Panc1 (cell line): ENCODE results near the gene ATRNL1. TPM values are rescaled to one million over a fixed set of nuclear protein-coding genes. Genes with fewer than 3 reads are reported as not detected.
A peak's percentile ranks its signal among the peaks of the same experiment; 100 is the strongest.
"Not testable (repeated sequence)": the region's sequence is repeated elsewhere in the genome, so short reads cannot be mapped to it uniquely, and the experiment has no call there.

Experiments
- ATAC-seq: fragments of 200-7000 bp; cut with Tn5 transposase; 2 replicates; pipeline ENCODE4 v1.9.1; 2020; ENCODE audit warnings: mild to moderate bottlenecking, moderate library complexity
- BruUV-seq: library from RNA; stranded (reverse); fragments of 400-500 nt; replicated peaks from 2 replicates; lab custom pipeline; 2021; lab: Mats Ljungman, UMichigan
- CTCF ChIA-PET: fragments of 300-600 bp; sonication (Branson Sonifier 250); formaldehyde crosslinking; loops from one replicate; lab custom pipeline; 2022; ENCODE audit warnings: antibody characterized with exemption; lab: Charles Lee
- POLR2A ChIA-PET: fragments of 300-600 bp; sonication (Branson Sonifier 250); formaldehyde crosslinking; loops from one replicate; lab custom pipeline; 2022; ENCODE audit warnings: antibody characterized with exemption; lab: Charles Lee
- DNase-seq: peaks from one replicate; pipeline ENCODE4 v3.0.0-alpha.2; 2010; ENCODE audit warnings: low read depth, low spot score
- H3K27ac ChIP-seq: 2 replicates; pipeline ENCODE4 v1.5.1; 2011; ENCODE audit warnings: mild to moderate bottlenecking, low read length, inconsistent platforms
- H3K27me3 ChIP-seq: fragments of 200-500 bp; sonication (Bioruptor generic); 2 replicates; pipeline ENCODE4 v1.6.0; 2014; ENCODE audit warnings: low read length, inconsistent platforms; ENCODE audit not compliant: control insufficient read depth, insufficient read depth
- H3K36me3 ChIP-seq: fragments of 200-500 bp; sonication (Bioruptor generic); 2 replicates; pipeline ENCODE4 v1.5.1; 2014; ENCODE audit warnings: inconsistent platforms, mild to moderate bottlenecking, low read length, moderate library complexity; ENCODE audit not compliant: control insufficient read depth, insufficient read depth
- H3K4me1 ChIP-seq: 2 replicates; pipeline ENCODE4 v1.5.1; 2011; ENCODE audit warnings: inconsistent platforms, mild to moderate bottlenecking, low read length, moderate library complexity; ENCODE audit not compliant: control insufficient read depth, insufficient read depth
- H3K4me3 ChIP-seq, 2 experiments: 2 replicates each; pipeline ENCODE4 v1.5.1; 2011 to 2012; ENCODE audit warnings: low read depth in 2 of 2, low read length in 2 of 2, mild to moderate bottlenecking in 2 of 2, inconsistent platforms in 1 of 2, moderate library complexity in 1 of 2
- H3K9me3 ChIP-seq: fragments of 200-500 bp; sonication (Bioruptor generic); 2 replicates; pipeline ENCODE4 v1.5.1; 2014; ENCODE audit warnings: low read depth, mild to moderate bottlenecking, inconsistent platforms, low read length, moderate library complexity; ENCODE audit not compliant: control insufficient read depth, insufficient read depth
- POLR2AphosphoS5 ChIP-seq: IDR thresholded peaks from 2 replicates; pipeline ENCODE4 v1.6.1; 2012; ENCODE audit warnings: mild to moderate bottlenecking, low read depth, low read length, moderate library complexity
- SIN3A ChIP-seq: IDR thresholded peaks from 2 replicates; pipeline ENCODE4 v1.6.1; 2012; ENCODE audit warnings: low read depth, mild to moderate bottlenecking, low read length, moderate library complexity, borderline replicate concordance; ENCODE audit not compliant: insufficient read depth
- TCF7L2 ChIP-seq: IDR thresholded peaks from 2 replicates; pipeline ENCODE4 v1.6.1; 2011; ENCODE audit warnings: mild to moderate bottlenecking, low read depth, low read length, inconsistent platforms
- in situ Hi-C: cut with HindIII; loops from 2 replicates; pipeline ENCODE4 v1.10.0; 2016; ENCODE audit warnings: low sequenced_read_pairs, low pct_unique_long_range_greater_than_20kb
- intact Hi-C: fragments of 100-400 bp; cut with micrococcal nuclease; formaldehyde crosslinking; loops from one replicate; pipeline ENCODE4 v1.10.0; 2022; ENCODE audit not compliant: unreplicated experiment
- total RNA-seq: library from RNA; stranded (reverse); gene quantifications from one replicate; pipeline ENCODE4 v1.2.1, GENCODE V29; 2021; ENCODE audit not compliant: unreplicated experiment
- TF ChIP-seq, protein P1 (sequence below), 2 experiments: IDR thresholded peaks; 2 replicates each; pipeline ENCODE4 v1.6.1; 2011 to 2012; ENCODE audit warnings: low read depth in 2 of 2, control low read depth in 1 of 2, low read length in 1 of 2, mild to moderate bottlenecking in 1 of 2, moderate library complexity in 1 of 2; ENCODE audit not compliant: insufficient read depth in 1 of 2
- TF ChIP-seq, protein P2 (sequence below): fragments of 450-650 bp; IDR thresholded peaks from 2 replicates; pipeline ENCODE4 v1.5.1; 2017; ENCODE audit warnings: mild to moderate bottlenecking

Gene ATRNL1
- total RNA-seq, 1 experiment from 2014 or later = 17.1 TPM

DNA sequence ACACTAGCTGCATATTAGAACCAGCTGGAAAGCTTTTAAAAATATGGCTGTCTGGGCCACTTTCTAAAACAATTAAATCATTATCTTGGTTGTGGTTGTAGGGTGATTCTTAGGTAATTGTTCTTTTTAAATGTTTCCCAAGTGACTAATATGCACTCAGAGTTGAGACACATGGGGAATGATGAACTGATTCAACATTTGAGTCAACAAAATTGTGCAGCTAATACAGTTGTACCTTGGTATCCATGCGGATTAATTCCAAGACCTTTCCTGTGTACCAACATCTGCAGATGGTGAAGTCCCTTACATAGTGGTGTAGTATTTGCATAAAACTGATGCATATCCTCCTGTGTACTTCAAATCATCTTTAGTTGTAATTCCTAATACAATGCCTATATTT, 242.2 kb downstream of the ATRNL1 start:
- CTCF ChIA-PET = no interaction called here
- POLR2A ChIA-PET = interaction anchor here (0.5 kb wide), 1 partner anchor 1386 kb away, joined by 12 read pairs; no protein-coding TSS in a partner anchor
- in situ Hi-C loops = no loop called here
- no peak for TF ChIP-seq SIN3A
- TF ChIP-seq TCF7L2 = no peak
- TF ChIP-seq, protein P1, sequence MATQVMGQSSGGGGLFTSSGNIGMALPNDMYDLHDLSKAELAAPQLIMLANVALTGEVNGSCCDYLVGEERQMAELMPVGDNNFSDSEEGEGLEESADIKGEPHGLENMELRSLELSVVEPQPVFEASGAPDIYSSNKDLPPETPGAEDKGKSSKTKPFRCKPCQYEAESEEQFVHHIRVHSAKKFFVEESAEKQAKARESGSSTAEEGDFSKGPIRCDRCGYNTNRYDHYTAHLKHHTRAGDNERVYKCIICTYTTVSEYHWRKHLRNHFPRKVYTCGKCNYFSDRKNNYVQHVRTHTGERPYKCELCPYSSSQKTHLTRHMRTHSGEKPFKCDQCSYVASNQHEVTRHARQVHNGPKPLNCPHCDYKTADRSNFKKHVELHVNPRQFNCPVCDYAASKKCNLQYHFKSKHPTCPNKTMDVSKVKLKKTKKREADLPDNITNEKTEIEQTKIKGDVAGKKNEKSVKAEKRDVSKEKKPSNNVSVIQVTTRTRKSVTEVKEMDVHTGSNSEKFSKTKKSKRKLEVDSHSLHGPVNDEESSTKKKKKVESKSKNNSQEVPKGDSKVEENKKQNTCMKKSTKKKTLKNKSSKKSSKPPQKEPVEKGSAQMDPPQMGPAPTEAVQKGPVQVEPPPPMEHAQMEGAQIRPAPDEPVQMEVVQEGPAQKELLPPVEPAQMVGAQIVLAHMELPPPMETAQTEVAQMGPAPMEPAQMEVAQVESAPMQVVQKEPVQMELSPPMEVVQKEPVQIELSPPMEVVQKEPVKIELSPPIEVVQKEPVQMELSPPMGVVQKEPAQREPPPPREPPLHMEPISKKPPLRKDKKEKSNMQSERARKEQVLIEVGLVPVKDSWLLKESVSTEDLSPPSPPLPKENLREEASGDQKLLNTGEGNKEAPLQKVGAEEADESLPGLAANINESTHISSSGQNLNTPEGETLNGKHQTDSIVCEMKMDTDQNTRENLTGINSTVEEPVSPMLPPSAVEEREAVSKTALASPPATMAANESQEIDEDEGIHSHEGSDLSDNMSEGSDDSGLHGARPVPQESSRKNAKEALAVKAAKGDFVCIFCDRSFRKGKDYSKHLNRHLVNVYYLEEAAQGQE (IDR thresholded peaks at IDR 0.05; ENCODE audit: insufficient read depth in 1 of 2, low read depth in 2 of 2, low read length in 1 of 2) = no peak
- no peak for TF ChIP-seq POLR2AphosphoS5
- TF ChIP-seq, protein P2, sequence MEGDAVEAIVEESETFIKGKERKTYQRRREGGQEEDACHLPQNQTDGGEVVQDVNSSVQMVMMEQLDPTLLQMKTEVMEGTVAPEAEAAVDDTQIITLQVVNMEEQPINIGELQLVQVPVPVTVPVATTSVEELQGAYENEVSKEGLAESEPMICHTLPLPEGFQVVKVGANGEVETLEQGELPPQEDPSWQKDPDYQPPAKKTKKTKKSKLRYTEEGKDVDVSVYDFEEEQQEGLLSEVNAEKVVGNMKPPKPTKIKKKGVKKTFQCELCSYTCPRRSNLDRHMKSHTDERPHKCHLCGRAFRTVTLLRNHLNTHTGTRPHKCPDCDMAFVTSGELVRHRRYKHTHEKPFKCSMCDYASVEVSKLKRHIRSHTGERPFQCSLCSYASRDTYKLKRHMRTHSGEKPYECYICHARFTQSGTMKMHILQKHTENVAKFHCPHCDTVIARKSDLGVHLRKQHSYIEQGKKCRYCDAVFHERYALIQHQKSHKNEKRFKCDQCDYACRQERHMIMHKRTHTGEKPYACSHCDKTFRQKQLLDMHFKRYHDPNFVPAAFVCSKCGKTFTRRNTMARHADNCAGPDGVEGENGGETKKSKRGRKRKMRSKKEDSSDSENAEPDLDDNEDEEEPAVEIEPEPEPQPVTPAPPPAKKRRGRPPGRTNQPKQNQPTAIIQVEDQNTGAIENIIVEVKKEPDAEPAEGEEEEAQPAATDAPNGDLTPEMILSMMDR = no peak
- Histone ChIP-seq H3K27me3 (no peaks in the 10 kb centered on the region), H3K27ac (no peak overlapping the region), H3K9me3 (no peaks in the 10 kb centered on the region), H3K4me1 (no peaks in the 10 kb centered on the region), H3K4me3 (no peak overlapping the region), H3K36me3 (no peaks in the 10 kb centered on the region)
- DNase-seq (no peak), ATAC-seq (no peak)
- intact Hi-C loops = no loop called here
- no TSS peak for BruUV-seq

DNA sequence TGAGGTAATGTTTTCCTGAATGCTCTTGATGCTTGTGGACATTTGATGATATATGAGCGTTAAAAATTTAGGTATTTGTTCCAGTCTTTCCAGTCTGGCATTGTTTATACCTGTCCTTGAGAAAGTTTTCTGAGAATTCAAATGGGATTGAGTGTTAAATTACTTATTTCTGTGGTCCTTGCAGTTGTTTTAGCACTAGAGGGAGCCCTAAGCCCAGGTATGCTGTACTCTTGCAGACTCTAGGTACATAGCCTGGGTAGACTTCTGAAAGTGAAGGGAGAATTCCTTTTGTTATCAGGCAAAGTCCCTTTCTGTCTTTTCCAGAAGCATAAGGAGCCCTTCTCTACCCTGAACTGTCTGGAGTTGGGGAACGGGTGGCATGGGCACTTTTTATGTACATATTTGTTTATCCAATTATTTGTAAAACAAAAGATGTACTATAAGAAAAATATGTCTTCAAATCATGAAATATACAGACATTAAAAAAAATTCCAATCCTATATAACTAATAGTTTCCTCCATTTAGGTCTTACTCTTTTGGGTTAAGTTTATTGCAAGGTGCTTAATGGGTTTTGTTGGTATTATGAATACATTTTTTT, 262.1 kb downstream of the ATRNL1 start:
- DNase-seq = peak; percentile 47
- intact Hi-C loops = loop anchor here (1.0 to 10.0 kb wide), 4 partner anchors 63 to 1031 kb away; no protein-coding TSS in a partner anchor
- H3K4me3 ChIP-seq = no peak overlapping the region
- H3K4me1 ChIP-seq = no peaks in the 10 kb centered on the region
- TF ChIP-seq, protein P2 = peak; percentile 86
- no peak for TF ChIP-seq SIN3A
- in situ Hi-C loops = no loop called here
- no TSS peak for BruUV-seq
- H3K27ac ChIP-seq = no peak overlapping the region
- ChIA-PET POLR2A (no interaction called here), CTCF (no interaction called here)
- H3K9me3 ChIP-seq = no peaks in the 10 kb centered on the region
- H3K27me3 ChIP-seq = no peaks in the 10 kb centered on the region
- ATAC-seq = peak; percentile 94
- H3K36me3 ChIP-seq = no peaks in the 10 kb centered on the region

DNA sequence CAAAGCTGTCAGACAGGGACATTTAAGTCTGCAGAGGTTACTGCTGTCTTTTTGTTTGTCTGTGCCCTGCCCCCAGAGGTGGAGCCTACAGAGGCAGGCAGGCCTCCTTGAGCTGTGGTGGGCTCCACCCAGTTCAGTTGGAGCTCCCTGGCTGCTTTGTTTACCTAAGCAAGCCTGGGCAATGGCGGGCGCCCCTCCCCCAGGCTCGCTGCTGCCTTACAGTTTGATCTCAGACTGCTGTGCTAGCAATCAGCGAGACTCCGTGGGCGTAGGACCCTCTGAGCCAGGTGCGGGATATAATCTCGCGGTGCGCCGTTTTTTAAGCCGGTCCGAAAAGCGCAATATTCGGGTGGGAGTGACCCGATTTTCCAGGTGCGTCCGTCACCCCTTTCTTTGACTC, 274.8 kb downstream of the ATRNL1 start:
- ATAC-seq, DNase-seq, BruUV-seq, H3K36me3 ChIP-seq, CTCF ChIA-PET, H3K4me3 ChIP-seq, H3K27me3 ChIP-seq, in situ Hi-C loops, H3K9me3 ChIP-seq, H3K4me1 ChIP-seq, intact Hi-C loops, H3K27ac ChIP-seq: not testable (repeated sequence)
- POLR2A ChIA-PET = interaction anchor here (0.7 kb wide), 1 partner anchor 29 kb away, joined by 6 read pairs; no protein-coding TSS in a partner anchor
